GM21367 (cell line): ENCODE results near the gene EFEMP2.
"Not testable (repeated sequence)": the region's sequence is repeated elsewhere in the genome, so short reads cannot be mapped to it uniquely, and the experiment has no call there.

ENCODE experiments used
- ATAC-seq: cut with Tn5 transposase; IDR thresholded peaks from one replicate; pipeline ENCODE4 v1.9.1; 2021; ENCODE audit not compliant: unreplicated experiment

Gene EFEMP2

DNA sequence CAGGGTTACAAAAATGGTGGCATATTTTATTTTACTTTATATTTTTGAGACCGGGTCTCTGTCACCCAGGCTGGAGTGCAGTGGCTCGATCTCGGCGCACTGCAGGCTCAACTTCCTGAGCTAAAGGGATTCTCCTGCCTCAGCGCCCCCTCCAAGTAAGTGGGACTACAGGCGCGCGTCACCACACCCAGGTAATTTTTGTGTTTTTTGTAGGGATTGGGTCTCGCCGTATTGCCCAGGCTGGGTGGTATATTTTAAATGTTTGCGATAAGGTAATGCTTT, 28.2 kb upstream of the EFEMP2 start:
- ATAC-seq = no peak

GRCh38 chr11:65900125-65900898, 27.7 kb upstream of the EFEMP2 start, which contains the start of gene FOSL1:
Gene FOSL1, minus strand, starts transcription at chr11:65900388. Its CDS starts 49 bp downstream, at chr11:65900339.
- ATAC-seq = peak; percentile 51

DNA sequence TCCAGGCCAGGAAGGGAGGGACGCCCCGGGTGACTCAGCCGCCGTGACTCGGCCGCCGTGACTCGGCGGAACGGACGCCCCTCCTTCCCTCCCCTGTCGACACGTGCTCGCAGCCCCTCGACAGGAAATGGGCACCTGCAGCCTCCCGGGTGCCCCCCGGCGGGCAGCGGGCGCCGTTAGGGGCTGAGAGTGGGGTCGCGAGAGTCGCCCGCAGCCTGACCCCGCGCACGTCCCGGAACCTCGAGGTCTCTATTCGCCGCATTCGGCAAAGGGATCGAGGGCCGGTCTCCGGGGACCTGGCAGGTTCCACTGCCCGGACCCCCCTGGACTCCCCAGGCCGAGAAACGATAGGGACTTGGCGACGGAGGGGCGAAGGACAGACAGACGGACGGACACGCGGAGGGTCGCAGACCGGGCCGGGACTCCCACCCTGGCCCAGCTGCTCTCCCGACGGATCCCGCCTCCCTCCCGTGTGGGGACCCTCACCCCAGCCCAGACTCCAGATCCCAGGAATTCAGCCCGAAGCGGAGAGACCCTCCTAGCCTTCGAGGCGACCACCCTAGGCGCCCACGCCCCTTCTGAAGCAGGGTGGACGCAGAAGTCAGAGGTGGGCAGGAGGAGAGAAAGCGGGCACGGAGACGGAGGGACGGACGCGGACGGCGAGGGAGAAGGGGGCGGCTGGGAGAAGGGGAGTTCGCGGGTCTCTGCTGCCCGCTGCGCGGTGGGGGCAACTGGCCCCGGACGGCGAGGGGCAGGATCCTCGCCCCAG, 26.9 kb upstream of the EFEMP2 start:
- ATAC-seq = no peak

DNA sequence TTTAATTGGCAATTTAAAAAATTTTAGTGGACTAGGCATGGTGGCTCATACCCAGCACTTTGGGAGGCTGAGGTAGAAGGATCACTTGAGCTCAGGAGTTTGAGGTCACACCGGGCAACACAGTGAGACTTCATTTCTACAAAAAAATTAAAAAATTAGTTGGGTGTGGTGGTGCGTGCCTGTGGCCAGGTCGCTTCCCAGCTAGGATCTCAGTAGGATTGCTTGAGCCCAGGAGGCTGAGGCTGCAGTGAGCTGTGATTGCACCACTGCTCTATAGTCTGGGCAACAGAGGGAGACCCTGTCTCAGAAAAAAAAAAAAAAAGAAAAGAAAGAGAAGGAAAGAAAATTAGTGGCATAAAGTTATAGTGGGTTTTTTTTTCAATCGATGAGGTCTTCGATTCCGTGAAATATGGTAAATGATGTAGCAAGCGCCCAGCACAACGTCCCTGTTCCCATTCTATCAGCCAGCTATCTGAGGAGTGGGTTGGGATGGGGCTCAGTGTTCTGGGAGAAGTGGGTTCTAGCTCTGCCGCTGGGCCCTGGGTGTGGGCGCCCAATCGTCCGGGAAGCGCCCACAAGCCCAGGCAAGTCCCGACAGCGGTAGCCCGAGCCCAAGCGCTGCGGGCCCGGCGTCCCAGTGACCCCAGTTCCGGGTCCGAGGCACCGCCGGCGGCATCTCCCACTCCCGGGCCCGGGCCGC, 26.2 kb upstream of the EFEMP2 start:
- no peak for ATAC-seq

- ATAC-seq = no peak
Observed at GRCh38 chr11:65897020-65897471, 24.4 kb upstream of the EFEMP2 start.

DNA sequence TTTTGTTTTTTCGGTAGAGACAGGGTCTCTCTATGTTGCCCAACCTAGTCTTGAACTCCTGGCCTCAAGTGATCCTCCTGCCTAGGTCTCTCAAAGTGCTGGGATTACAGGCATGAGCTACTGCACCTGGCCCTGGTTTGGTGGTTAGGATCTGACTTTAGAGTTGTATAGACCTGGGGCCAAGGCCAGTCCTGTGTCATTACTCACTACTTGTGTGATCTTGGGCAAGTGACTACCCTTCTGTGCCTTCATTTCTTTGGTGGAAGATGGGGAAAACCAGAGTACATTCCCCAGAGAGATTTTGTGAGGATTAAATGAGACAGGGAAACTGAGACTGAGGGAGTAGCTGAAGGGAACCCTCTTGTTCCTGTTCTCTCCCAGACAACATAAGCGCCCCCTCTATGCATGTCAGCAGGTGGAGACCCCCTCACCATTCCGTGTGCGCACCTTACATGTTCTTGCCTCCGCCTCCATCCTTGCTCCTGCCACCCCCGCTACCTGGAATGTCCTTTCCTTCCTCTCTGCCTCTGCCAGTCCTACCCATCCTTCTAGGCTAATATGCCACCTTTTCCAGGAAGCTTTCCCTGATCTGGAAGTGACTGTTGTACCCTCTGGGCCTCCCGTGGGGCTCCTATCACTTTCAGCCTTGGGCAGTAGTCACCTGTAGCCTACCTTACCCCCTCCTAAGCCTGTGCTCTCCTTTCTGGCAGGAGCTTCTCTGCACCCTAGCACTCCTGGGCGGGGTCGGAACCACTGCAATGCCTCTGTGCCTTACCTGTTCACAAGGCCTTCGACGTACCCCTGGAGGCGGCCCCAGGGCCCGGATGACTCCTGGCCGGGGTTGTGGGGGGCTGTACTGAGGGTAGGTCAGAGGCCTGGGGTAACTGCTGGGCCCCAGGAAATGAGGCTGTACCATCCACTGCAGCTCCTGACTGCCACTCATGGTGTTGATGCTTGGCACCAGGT, 23.7 kb upstream of the EFEMP2 start:
- no peak for ATAC-seq

DNA sequence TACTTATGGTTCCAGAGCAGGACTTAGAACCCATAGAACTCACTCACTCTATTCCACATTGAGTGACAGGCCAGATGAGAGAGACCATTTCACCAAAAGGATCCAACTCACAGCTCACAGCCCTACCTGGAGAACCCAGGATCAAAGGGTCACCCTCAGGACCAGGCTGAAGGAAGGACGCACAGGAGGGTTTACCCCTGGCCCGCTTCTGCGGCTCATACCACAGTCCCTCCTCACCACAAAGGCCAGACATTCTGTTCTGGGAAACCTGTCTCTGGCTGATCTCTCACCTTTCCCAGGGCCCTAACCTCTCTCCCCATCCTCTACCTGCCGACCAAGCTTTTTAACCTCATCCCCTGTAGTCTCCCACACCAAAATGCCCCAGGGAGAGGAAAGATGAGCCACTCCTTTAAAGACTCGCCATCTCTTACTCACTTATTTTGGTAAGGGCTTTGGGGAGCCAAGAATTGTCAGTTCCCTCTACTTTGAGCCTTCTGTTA, 22.9 kb upstream of the EFEMP2 start:
- ATAC-seq = no peak

GRCh38 chr11:65894034-65894591, 21.5 kb upstream of the EFEMP2 start:
- no peak for ATAC-seq

DNA sequence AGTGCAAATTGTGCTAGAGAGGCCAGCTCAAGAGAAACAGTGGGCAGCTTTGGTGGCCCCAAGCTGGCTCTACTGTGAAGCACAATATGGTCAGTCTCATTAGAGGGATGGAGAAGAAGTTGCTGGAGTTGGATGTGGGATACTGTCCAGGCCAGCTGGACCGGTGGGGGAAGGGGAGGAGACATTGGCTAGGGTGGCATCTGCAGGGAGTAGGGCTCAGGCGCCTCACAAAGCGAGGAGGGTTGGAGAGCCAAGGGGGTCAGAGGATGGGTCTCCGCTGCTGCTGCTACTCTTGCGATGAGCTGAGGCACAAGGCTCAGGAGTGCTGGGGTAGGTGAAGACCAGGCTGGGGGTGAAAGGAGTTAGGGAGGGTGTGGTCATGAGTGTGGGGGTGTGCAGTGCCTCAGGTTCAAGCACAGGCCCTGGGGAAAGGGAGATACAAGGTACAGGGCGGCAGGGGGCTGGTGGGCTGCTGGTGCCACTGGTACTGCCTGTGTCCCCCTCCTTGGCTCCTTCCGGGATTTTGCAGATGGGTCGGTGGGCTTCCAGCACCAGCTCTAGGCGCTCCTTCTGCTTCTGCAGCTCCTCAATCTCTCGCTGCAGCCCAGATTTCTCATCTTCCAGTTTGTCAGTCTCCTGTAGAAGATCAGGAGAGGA, 20.2 kb upstream of the EFEMP2 start:
- no peak for ATAC-seq

DNA sequence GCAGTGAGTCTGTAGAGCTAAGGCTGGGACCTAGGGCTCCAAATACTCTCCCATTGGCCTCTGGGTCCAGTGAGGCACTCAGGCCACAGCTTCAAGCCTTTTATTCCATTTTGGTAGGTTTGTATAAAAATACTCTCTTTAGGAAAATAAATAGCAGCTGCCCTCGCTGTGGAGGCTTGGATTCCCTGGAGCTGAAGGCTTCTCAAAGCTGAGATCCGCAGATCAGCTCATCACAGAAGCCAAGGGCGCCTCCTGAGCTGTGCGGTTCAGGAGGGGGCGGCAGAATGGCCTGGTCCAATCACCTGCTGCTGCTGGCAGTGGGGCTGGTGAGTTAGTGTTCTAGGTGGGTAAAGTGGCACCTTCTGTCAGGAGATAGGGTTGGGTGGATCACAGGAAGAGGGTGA, 19.5 kb upstream of the EFEMP2 start:
- ATAC-seq = not testable (repeated sequence)

GRCh38 chr11:65891219-65892136, 18.9 kb upstream of the EFEMP2 start:
- ATAC-seq = no peak

DNA sequence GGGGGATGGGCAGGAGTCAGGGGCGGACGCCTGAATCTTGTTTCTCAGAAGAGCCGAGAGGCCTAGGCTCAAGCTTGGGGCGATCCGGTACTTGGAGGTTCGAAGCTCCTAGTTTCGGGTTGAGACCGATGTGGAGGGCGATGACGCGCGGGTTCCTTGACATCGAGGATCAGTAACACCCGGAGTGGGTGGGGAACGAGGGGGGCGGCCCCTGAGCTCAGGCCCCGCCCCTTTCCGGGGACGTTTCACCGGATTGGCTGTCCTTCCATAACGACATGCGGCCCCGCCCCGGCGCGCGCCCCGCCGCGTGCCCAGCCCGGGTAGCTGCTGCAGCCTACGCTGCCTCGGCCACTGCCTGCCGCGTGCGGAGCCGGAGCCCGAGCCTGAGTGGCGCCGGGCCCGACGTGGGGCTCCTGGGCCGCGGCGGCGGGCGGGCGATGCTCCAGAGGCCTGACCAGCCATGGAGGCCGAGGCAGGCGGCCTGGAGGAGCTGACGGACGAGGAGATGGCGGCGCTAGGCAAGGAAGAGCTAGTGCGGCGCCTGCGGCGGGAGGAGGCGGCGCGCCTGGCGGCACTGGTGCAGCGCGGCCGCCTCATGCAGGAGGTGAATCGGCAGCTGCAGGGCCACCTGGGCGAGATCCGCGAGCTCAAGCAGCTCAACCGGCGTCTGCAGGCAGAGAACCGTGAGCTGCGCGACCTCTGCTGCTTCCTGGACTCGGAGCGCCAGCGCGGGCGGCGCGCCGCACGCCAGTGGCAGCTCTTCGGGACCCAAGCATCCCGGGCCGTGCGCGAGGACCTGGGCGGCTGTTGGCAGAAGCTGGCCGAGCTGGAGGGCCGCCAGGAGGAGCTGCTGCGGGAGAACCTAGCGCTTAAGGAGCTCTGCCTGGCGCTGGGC, 18.0 kb upstream of the EFEMP2 start, which contains the start of gene CCDC85B:
CCDC85B (plus strand) TSS at position 350 of the 895 bp plus-strand sequence; CDS start at position 461, 111 bp downstream.
- ATAC-seq = peak; percentile 40

- ATAC-seq = peak; percentile 32
Observed at GRCh38 chr11:65888163-65888814, 15.7 kb upstream of the EFEMP2 start, which contains the start of gene FIBP. Gene FIBP, minus strand, starts transcription at chr11:65888471. Its CDS starts 53 bp downstream, at chr11:65888418.

GRCh38 chr11:65887723-65888162, 15.1 kb upstream of the EFEMP2 start:
- no peak for ATAC-seq

GRCh38 chr11:65886826-65887722, 14.5 kb upstream of the EFEMP2 start:
- no peak for ATAC-seq
